Measurements from ENCODE around the gene MMP11. TPM values are rescaled to one million over a fixed set of nuclear protein-coding genes. Genes with fewer than 3 reads are reported as not detected.

The MMP11 gene
- total and polyA plus RNA-seq, 12 donors, result 0.44 to 7.4 (median 4.3) TPM

- DNase-seq, result no peak
- peak overlapping the region in 3 of 4 donors; percentile 39 to 76 (median 52) for H3K4me3 ChIP-seq
- H3K27ac ChIP-seq, result peak overlapping the region in 1 of 5 donors; percentile 100
- no peak for TF ChIP-seq POLR2A (IDR thresholded peaks at IDR 0.05)
- TF ChIP-seq CTCF (IDR thresholded peaks at IDR 0.05), result no peak
- H3K9me3 ChIP-seq (replicated peaks in 1 of 3), result no peaks in the 10 kb centered on the region
- intact Hi-C loops (cut with DNase I), result no loop called here
- peaks cover 0 to 9% of the 10 kb centered on the region in 2 donors for H3K36me3 ChIP-seq (replicated peaks in 1 of 2)
- H3K4me1 ChIP-seq (replicated peaks in 1 of 2), result peaks cover 46 to 56% of the 10 kb centered on the region in 2 donors
- WGBS, 4 donors, result 62 to 75% (median 63%) methylated on average over 3 of the region's 3 CpGs
- H3K27me3 ChIP-seq, result no peaks in the 10 kb centered on the region
These were observed 15.3 kb downstream of the MMP11 start for GRCh38 chr22:23787910-23788309.

GRCh38 chr22:23789121-23789520, 16.5 kb downstream of the MMP11 start:
- TF ChIP-seq POLR2A (IDR thresholded peaks at IDR 0.05) (no peak), CTCF (IDR thresholded peaks at IDR 0.05) (no peak)
- no peak for DNase-seq
- intact Hi-C loops (cut with DNase I), result no loop called here
- Histone ChIP-seq H3K36me3 (replicated peaks in 1 of 2) (peaks cover 0 to 20% of the 10 kb centered on the region in 2 donors), H3K4me3 (no peak overlapping the region), H3K27me3 (no peaks in the 10 kb centered on the region), H3K4me1 (replicated peaks in 1 of 2) (peaks cover 46 to 56% of the 10 kb centered on the region in 2 donors), H3K27ac (peak overlapping the region in 4 of 5 donors; percentile 29 to 56 (median 36)), H3K9me3 (replicated peaks in 1 of 3) (no peaks in the 10 kb centered on the region)
- WGBS, 4 donors, result 58 to 68% (median 66%) methylated on average over 4 of the region's 4 CpGs

DNA sequence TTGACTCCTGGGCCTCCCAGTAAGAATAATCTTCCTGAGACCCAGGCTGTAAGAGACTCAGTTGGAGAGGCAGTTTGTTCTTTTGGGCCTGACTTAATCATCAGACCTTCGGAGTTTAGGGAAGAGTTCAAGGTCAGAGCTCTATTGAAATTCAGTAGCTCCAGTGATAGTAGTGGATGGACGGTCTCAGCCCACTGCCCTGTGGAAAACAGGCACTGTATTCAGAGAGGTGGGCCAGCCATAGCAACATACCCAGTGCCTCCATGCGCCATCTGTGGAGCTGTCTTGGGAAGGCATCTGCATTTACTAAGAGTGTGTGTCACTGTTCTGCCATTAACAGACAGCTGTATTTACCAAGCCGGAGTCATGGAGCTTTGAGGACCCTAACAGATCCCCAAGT, 17.0 kb downstream of the MMP11 start:
- Histone ChIP-seq H3K36me3 (replicated peaks in 1 of 2) (peaks cover 0 to 25% of the 10 kb centered on the region in 2 donors), H3K4me3 (no peak overlapping the region), H3K9me3 (replicated peaks in 1 of 3) (no peaks in the 10 kb centered on the region), H3K4me1 (replicated peaks in 1 of 2) (peaks cover 46 to 56% of the 10 kb centered on the region in 2 donors), H3K27me3 (no peaks in the 10 kb centered on the region), H3K27ac (peak overlapping the region in 4 of 5 donors; percentile 29 to 56 (median 36))
- DNase-seq, result no peak
- WGBS, 4 donors, result 54 to 63% (median 59%) methylated on average over 4 of the region's 4 CpGs
- intact Hi-C loops (cut with DNase I), result no loop called here
- TF ChIP-seq CTCF (IDR thresholded peaks at IDR 0.05) (no peak), POLR2A (IDR thresholded peaks at IDR 0.05) (no peak)

GRCh38 chr22:23790819-23791737, 18.4 kb downstream of the MMP11 start:
- peak overlapping the region in 4 of 5 donors; percentile 7 to 67 (median 54) for H3K27ac ChIP-seq
- H3K27me3 ChIP-seq, result no peaks in the 10 kb centered on the region
- TF ChIP-seq POLR2A (IDR thresholded peaks at IDR 0.05) (no peak), CTCF (IDR thresholded peaks at IDR 0.05) (no peak)
- intact Hi-C loops (cut with DNase I), result no loop called here
- peaks cover 0 to 38% of the 10 kb centered on the region in 2 donors for H3K36me3 ChIP-seq (replicated peaks in 1 of 2)
- H3K4me3 ChIP-seq, result no peak overlapping the region
- no peaks in the 10 kb centered on the region for H3K9me3 ChIP-seq (replicated peaks in 1 of 3)
- H3K4me1 ChIP-seq (replicated peaks in 1 of 2), result peaks cover 46 to 55% of the 10 kb centered on the region in 2 donors
- WGBS, 4 donors, result 59 to 66% (median 62%) methylated on average over 10 to 11 of the region's 11 CpGs
- peak in 1 of 7 donors; percentile 44 for DNase-seq
